ENCODE data around the gene SPATA7.

- no peak for TF ChIP-seq CTCF (conservative IDR thresholded peaks at IDR 0.05; ENCODE audit: low read depth in 2 of 2)
- TF ChIP-seq EZH2 (IDR thresholded peaks at IDR 0.05; ENCODE audit: low read depth, unreplicated experiment) = no peak
- no peak for TF ChIP-seq EZH2phosphoT487 (IDR thresholded peaks at IDR 0.05; ENCODE audit: unreplicated experiment)
- TF ChIP-seq REST (IDR thresholded peaks at IDR 0.05; ENCODE audit: unreplicated experiment) = no peak
- TF ChIP-seq POLR2AphosphoS5 (IDR thresholded peaks at IDR 0.05; ENCODE audit: low read depth) = no peak
- TF ChIP-seq ETS1 (IDR thresholded peaks at IDR 0.05) = no peak
Observed at GRCh38 chr14:88422047-88422446, 36.6 kb downstream of the SPATA7 start.

Data from GM23338 (cell line).